HS-27A (cell line): ENCODE results near the gene ALK.

Experiments
- DNase-seq: peaks from one replicate; pipeline ENCODE4 v3.0.0-alpha.2; 2012; ENCODE audit warnings: low read depth, missing footprints

Gene ALK

DNA sequence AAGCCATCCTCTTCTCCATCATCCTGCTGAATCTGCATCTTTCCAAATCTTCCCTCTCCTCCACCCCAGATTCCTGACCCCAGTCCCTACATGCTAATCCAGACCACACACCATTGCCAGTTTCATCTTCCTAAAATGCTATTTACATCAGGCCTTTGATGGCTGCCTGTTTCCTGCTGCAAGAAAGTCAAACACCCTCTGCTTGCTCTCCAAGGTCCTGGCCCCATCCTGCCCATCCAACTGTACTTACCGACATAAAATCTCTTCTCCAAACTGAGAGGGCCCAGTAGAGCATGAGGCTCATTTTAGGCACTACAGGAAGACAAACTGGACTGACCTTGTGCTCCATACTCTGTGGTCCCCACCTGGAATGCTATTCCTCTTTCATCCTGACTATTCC lies 19.0 kb downstream of the ALK start:
- no peak for DNase-seq

GRCh38 chr2:29900971-29901633 lies 20.3 kb downstream of the ALK start:
- no peak for DNase-seq

DNA sequence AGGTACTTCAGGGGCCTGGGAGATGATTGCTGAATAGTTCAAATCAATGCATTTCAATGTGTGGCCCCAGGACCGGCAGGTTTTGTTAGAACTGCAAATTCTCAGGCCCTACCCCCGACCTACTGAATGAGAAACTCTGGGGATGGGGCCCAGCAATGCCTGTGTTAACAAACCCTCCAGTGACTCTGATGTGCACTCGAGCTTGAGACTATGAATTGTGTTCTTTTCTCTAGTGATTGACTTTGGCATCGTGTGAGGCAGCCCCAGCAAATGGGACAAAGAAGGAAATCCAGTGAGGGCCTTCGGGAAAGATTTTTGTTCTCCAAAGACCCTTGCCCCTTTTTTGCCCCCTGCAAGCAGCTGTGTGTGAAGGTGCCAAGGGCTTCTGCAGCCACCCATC lies 22.4 kb downstream of the ALK start:
- DNase-seq = no peak

DNA sequence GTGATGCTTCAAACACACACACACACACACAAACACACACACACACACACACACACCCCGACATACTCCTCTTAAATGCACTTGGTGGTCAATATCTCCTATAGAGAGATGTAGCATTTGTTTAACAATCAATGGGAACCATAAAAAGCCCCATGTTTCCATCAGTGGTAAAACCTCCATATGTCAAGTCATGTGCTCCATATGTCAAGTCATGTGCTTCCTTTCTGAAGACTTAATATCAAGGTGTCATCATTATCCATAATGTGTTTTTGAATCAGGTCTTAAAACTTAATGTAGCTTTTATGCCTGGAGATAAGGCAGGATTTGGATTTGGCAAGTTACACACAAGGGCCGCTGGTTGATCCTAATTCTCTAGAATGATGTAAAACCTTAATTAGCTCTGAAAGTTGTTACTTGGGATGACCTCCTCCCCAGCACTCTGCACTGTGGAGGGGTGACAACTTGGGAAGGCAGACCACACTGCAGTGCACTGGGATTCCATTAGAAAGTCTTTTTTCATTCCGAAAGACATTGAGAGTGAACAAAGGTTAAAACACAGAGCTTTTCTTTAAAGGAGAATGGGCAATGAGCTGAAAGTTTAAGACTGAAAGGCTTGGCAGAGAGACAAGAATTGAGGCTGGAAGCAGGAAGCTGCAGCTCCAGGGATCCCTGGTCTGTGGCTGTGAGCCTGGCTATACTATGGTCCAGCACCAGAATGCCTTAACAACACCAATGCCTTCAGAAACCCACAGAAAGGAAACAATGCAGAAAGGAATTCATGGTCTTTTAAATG lies 26.4 kb downstream of the ALK start:
- DNase-seq = no peak

DNA sequence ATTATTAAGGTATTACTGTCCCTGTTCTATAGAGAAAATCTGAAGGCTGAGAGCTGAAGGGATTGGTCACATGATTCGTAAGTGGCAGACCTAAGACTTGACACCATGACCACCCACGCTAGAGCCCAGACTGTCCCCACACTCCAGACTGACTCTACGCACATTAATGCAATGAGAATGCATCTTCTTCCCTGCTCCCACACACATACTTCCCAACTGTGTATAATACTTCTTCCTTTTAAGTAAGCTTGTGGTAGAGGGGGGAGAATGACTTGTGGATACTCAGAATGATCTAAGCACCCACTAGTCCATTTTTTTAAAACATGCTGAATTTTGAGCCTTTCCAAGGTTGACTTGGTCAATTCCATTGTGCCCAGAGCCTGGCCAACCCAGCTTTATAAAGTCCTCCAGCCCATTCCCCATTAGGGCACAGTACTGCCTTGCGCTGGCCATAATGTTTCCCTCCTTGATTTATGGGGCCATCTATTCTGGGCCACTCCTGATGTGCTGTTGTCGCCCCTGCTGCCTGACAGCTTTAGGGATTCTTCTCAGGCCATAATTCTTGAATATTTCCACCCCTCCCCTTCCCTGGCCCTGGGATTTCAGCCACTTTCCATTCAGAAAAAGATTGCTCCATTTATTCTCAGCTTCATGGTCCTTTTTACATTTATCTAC lies 28.7 kb downstream of the ALK start:
- no peak for DNase-seq

DNA sequence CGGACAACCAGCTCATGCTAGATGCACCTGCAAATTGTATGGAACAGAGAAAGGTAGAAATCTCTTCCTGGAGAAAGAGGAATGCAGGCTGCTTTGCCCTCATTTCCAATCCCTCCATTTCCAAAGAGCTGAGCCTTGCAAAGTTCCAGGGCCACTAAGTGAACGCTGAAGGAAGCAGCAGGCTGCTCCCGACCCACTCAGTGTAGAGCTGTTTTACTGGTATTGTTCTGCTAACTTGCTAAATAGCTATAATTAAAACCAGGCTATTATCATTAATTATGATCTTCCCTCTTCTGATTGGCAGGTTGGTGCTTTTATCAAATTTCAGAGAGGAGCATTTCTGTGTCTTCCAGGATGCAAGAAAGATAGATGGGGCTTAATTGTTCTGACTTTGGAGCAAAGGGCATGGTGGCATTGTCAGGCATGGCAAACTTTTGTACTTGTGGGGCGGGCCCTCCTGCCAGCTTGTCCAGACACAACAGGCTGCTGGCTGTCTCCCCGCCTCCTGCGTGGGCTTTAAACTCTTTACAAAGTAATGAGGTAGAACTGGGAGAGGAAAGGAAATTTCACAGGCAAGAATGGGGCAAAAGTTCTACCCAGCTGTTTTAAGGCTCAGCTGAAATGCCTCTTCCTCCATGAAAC lies 40.2 kb downstream of the ALK start:
- no peak for DNase-seq

DNA sequence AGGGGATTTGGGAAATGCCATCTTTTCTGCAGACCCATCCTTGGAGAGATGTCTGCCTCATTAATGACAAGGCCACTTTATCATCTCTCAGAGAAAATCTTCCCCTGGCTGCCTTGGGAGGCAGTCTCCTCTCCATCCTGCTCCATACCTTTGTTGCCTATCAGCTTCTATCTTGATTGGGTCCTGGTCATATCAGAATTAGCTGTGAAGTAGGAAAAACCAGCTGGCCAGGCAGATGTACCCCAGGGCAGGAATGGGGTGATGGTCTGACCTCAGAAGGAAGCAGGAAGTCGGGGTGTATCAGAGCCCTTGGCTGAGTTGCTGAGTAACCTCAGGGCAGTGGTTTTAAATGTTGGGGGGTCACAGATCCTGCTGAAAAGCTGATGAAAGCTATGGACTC lies 41.3 kb downstream of the ALK start:
- DNase-seq = no peak

- DNase-seq = no peak
These were observed 41.9 kb downstream of the ALK start for GRCh38 chr2:29879456-29879855.

DNA sequence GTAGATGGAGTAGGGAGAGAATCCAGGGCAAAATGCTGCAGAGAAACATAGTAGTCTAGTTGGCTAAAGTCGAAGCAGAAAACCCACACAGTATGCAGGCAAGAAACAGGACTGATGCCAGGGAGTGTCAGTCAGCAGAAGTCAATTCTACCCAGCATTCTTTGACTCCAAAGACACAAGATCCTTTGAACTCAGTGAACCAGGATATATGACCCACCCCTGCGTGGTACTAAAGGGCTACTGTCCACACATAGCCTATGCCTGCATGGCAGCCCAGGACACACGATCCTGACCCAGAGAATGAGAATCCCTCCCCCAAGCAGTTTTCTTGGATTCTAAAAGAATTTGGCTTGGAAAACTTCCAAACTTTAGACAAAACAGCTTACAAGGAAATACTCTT lies 42.5 kb downstream of the ALK start:
- peak; percentile 11 for DNase-seq

DNA sequence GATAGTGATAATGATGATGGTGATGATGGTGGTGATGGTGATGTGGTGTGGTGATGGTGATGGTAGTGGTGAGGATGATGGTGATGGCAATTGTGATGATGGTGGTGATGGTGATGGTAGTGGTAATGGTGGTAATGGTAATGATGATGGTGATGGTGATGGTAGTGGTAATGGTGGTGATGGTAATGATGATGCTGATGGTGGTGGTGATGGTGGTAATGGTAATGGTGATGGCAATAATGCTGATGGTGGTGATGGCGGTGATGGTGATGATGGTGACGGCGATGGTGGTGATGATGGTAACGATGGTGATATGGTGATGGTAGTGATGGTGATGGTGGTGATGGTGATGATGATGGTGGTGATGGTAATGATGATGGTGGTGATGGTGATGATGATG lies 45.0 kb downstream of the ALK start:
- no peak for DNase-seq

DNA sequence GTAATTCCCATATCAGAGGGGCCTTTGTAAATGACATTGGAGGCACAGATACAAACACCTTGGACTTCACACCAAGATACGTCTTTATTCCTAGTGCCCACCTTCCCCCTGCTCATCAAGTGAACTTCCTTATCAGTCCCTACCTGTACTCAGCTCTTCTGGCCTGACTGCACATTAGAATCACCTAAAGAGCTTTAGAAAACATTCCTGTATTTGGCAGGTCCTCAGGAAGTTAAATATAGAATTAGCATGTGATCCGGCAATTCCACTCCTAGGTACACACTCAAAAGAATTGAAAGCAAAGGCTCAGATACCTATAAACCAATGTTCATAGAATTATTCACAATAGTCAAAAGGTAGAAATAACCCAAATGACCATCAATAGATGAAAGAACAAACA lies 46.6 kb downstream of the ALK start:
- DNase-seq = no peak

GRCh38 chr2:29872870-29873269 lies 48.5 kb downstream of the ALK start:
- DNase-seq = no peak

DNA sequence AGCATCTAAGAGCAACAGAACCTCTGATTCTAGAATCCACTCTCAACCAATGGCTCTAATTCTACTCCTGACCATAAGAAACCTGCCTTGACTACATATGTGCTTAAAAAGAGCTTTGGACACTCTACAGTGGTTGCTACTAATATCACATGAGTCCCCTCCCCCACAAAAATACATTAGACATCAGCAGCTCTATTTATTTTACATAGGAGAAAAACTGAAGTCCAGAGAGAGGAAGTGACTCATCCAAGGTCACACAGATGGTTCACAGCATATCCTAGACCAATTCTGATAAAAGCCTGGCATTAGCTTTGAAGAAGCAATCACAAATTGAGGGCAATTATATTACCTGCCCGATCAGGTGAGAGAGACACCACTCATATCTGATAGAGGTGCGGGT lies 49.8 kb downstream of the ALK start:
- no peak for DNase-seq

DNA sequence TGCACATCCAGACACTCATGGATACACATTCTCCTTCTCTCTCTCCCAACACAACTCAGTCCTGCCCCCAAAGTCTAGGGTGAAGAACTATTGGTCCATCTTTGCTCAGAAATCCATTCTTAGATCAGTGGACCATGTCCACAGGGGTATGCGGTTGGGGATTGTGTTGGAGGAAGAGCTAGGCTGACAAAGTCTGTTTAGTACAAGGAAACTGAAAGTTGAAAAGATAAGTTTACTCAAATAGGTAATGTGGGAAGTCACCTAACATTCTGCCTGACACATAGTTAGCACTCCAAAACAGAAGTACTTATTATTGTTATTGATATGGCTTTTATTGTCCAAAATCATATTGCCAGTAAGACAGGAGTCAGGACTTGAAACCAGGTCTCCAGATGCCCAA lies 55.9 kb downstream of the ALK start:
- DNase-seq = no peak

- DNase-seq = no peak
These were observed 56.4 kb downstream of the ALK start for GRCh38 chr2:29864988-29865387.

- no peak for DNase-seq
These were observed 65.3 kb downstream of the ALK start for GRCh38 chr2:29855924-29856639.

DNA sequence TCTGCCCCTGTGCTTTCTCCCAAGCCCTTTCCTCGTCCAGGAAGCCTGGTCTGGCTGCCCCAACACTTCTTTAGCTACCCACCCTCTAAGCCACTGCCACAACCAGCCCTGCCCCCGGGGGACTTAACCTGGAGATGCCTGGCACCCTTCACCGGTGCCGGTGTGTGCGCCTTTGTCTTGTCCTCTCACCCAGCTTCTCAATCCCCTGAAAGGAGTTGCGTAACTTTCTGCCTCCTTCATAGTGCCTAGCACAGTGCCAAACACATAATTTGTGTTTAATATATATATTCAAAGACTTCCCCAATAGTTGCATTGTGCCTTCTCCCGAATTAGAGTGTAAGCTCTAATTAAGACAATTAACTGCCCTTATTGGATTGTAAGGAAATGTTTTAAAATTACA lies 70.6 kb downstream of the ALK start:
- no peak for DNase-seq

DNA sequence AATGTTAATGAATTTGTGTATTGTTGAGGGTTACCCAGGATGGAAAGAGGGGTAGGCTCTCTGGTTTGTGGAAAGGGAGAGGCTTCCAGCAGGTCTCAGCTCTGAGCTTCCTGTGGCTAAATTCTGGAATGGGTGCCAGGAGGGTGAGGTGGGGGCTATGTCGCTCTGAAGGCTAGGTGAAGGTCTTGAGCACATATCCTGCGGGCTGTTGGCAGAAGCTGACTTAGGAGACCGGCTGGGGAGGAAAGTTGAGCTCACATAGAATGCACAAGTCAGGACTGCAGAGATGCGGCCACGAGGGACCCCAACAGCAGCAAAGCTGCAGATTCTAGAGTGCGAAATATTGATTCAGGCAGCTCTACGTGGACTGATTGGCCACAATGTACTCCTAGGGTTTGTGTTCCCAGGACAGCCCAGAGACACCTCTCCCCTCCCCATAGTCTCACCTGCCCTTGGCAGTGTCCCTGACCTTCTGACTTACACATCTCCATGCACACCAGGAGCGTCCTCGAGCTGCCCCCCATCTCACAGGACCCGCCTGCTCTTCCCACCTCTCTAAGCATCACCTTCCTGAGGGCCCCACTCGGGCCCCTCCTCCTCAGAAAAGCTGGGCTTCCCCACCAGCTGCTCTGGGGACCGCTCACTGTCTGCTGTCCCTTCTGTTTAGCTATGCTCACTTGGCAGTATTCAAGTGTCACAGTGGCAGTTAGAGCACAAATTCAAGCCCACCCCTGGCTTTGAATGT lies 72.6 kb downstream of the ALK start:
- no peak for DNase-seq

DNA sequence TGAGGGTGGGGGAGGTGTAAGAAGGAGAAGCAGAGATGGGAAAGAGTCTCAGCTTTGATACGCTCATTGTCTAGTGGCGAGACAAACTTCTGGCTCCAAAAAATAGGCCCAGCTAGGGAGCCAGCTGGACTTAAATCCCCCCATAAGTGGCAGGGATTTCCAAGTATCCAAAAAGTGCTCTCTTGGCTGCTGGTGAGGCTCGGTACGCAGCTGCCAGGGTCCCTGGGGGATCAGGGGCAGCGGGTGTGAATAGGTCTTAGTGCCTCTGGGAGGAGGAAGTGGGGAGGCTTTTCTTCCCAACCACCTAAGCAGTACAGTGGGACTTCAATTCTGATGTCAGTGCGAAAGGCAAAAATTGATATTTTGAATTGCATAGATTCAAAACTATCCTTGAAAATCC lies 73.5 kb downstream of the ALK start:
- no peak for DNase-seq

- peak; percentile 19 for DNase-seq
These were observed 76.6 kb downstream of the ALK start for GRCh38 chr2:29844713-29845326.

DNA sequence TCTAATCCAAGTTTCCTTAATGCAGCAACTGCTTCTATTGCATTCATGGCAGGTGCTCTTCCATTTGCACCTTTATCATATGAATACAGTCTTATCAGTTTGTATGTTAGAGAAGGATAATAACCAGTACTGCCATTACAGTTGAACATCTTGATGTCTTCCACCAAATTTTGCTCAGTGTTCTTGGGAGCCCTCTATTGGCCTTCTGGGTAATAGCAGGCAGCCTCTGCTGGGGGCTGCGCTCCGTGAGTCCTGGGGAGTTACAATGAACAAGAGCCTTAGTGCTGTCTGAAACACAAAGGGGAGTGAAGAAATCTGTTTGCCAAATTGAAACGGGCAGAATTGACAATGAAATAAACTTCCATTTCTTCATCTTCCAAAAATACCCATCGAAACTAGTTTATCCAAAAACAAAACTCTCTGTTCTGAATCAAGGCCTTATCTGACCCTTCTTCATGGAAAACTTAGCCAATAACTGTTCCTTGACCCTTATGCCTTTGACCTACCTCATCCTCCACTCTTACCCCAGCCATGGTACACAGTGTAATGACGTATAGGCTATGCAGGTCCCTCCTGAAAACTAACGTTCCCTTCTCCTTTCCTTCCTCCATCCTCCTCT lies 79.9 kb downstream of the ALK start:
- no peak for DNase-seq
